ENCODE measurements around the gene RGS17.
A peak's percentile ranks its signal among the peaks of the same experiment; 100 is the strongest.

Gene RGS17

DNA sequence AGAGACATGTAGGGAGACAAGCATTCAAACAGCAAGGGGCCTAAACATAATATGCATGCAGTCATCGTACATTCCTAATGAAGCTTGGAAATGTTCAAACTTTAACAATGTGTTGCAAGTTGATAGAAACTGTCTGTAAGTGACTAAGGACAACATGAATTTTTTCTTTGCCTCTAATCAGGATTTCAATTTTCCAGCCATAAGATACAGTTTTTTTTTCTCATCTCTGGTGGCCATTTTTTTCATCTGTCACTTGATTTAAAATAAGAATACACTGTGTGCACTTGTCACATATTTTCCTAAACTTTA is 106.4 kb downstream of the RGS17 start:
- TF ChIP-seq, protein P1, sequence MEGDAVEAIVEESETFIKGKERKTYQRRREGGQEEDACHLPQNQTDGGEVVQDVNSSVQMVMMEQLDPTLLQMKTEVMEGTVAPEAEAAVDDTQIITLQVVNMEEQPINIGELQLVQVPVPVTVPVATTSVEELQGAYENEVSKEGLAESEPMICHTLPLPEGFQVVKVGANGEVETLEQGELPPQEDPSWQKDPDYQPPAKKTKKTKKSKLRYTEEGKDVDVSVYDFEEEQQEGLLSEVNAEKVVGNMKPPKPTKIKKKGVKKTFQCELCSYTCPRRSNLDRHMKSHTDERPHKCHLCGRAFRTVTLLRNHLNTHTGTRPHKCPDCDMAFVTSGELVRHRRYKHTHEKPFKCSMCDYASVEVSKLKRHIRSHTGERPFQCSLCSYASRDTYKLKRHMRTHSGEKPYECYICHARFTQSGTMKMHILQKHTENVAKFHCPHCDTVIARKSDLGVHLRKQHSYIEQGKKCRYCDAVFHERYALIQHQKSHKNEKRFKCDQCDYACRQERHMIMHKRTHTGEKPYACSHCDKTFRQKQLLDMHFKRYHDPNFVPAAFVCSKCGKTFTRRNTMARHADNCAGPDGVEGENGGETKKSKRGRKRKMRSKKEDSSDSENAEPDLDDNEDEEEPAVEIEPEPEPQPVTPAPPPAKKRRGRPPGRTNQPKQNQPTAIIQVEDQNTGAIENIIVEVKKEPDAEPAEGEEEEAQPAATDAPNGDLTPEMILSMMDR (IDR thresholded peaks at IDR 0.05; ENCODE audit: low read depth, low read length, missing control alignments), result no peak
- in situ Hi-C loops (cut with HindIII; ENCODE audit: low sequenced_read_pairs), result no loop called here
- H3K4me3 ChIP-seq (ENCODE audit: low read depth, low read length), result no peak overlapping the region
- no peak for DNase-seq (ENCODE audit: low read depth)

DNA sequence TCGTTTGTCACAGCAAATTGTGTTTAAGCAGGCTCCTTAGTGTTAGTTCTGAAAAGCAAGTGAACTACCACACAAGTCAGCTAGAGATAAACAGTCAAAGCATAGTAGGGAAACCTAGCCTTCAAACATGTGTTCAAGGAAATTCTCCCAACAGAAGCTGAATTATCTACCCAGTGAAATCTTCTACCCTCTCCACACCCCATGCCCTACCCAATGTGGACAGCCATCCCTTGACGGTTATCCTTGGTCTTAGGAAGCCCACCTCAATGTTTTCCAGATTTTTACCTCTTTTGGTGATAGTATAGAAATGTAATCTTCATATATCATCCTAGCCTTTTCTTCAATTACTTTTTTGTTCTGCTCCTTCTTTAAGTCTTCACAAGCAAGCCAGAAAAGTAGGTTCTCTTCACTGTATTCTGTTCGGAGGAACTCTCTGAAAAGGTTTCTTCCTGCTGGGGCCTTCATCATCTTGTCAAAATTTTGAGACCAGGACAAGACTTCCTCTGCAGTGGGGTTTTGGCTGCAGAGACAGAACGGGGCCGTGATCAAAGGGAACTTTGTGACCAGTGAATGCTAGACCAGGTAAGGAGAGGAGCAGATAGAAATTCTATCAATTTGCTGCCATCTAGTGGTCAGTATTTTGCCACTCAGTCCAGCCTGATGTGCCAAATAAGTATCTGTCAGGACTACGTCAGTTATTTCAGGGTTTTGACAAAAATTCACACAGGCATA is 106.9 kb downstream of the RGS17 start:
- in situ Hi-C loops (cut with HindIII; ENCODE audit: low sequenced_read_pairs), result no loop called here
- DNase-seq (ENCODE audit: low read depth), result no peak
- H3K4me3 ChIP-seq (ENCODE audit: low read depth, low read length), result no peak overlapping the region
- TF ChIP-seq, protein P1 (IDR thresholded peaks at IDR 0.05; ENCODE audit: low read depth, low read length, missing control alignments), result peak; percentile 76

DNA sequence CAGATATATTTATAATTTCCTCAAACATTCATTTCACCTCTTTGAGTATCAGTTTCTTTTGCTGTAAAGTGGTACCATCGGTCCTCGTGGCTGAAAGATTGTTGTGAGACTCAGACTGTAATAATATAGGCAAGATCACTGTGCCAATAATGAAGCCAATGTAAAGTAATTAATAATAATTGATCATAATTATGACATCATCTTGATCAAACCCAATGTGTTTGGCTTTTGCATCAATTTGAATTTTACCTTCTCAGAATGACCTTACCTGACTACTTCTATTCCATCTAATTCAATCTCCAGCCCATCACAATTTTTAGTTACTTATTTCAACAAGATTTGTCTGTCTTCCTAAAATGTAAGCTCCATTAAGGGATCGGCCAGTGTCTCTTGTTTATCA is 112.7 kb downstream of the RGS17 start:
- no peak overlapping the region for H3K4me3 ChIP-seq (ENCODE audit: low read depth, low read length)
- DNase-seq (ENCODE audit: low read depth), result no peak
- TF ChIP-seq, protein P1 (IDR thresholded peaks at IDR 0.05; ENCODE audit: low read depth, low read length, missing control alignments), result no peak
- in situ Hi-C loops (cut with HindIII; ENCODE audit: low sequenced_read_pairs), result no loop called here

DNA sequence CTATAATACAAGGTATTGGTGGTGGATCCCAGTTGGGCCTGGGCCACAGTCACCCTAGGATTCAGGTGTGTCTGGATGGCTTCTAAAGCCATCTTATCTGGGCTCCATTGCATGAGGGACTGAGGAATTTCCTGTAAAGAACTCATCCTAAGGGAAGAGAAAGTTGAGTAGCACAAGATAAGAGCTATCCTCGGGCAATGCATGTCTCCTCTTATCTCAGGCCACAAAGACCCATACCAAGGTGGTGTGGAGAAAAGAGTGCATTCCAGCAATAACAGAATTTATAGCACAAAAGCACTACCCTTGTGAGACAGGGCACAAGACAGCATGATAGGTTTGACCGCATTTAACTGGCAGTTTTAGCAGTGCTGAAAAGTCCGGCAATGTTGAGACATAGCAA is 114.2 kb downstream of the RGS17 start:
- TF ChIP-seq, protein P1 (IDR thresholded peaks at IDR 0.05; ENCODE audit: low read depth, low read length, missing control alignments), result no peak
- H3K4me3 ChIP-seq (ENCODE audit: low read depth, low read length), result no peak overlapping the region
- in situ Hi-C loops (cut with HindIII; ENCODE audit: low sequenced_read_pairs), result no loop called here
- no peak for DNase-seq (ENCODE audit: low read depth)

DNA sequence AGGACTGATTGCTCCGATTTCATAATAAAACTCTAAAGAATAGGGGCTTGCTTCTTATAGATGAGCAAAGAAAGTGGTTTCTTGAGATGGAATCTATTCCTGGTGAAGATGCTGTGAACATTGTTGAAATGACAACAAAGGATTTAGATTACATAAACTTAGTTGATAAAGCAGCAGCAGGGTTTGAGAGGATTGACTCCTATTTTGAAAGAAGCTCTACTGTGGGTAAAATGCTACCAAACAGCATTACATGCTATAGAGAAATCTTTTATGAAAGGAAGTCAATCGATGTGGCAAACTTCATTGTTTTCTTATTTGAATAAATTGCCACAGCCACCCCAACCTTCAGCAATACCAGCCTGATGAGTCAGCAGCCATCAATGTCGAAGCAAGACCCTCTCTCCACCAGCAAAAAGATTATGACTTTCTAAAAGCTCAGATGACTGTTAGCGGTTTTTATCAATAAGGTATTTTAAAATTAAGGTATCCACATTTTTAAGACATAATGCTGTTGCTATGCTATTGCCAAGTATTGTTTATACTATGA is 115.9 kb downstream of the RGS17 start:
- TF ChIP-seq, protein P1 (IDR thresholded peaks at IDR 0.05; ENCODE audit: low read depth, low read length, missing control alignments), result no peak
- no peak for DNase-seq (ENCODE audit: low read depth)
- H3K4me3 ChIP-seq (ENCODE audit: low read depth, low read length), result no peak overlapping the region
- in situ Hi-C loops (cut with HindIII; ENCODE audit: low sequenced_read_pairs), result no loop called here

DNA sequence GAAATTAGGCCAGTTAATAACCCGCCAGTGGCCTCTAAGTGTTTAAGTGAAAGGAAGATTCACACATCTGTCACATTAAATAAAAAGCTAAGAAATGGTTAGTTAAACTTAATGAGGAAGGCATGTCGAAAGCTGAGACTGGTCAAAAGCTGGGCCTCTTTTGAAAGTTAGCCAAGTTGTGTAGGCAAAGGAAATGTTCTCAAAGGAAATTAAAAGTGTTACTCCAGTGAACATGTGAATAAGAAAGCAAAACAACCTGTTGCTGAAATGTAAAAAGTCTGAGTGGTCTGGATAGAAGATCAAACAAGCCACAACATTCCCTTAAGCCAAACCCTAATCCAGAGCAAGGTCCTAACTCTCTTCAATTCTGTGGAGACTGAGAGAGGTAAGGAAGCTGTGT is 117.6 kb downstream of the RGS17 start:
- TF ChIP-seq, protein P1 (IDR thresholded peaks at IDR 0.05; ENCODE audit: low read depth, low read length, missing control alignments), result no peak
- H3K4me3 ChIP-seq (ENCODE audit: low read depth, low read length), result no peak overlapping the region
- in situ Hi-C loops (cut with HindIII; ENCODE audit: low sequenced_read_pairs), result no loop called here
- DNase-seq (ENCODE audit: low read depth), result no peak

All from astrocyte of the cerebellum (primary cell).